ENCODE results near the gene ADCY6. TPM values are rescaled to one million over a fixed set of nuclear protein-coding genes. Genes with fewer than 3 reads are reported as not detected.
A peak's percentile ranks its signal among the peaks of the same experiment; 100 is the strongest.

Gene ADCY6
- total RNA-seq, 1 donor: 30.3 TPM

GRCh38 chr12:48771588-48772112 is 17.2 kb downstream of the ADCY6 start:
- H3K4me3 ChIP-seq (ENCODE audit: low read depth, low read length): no peak overlapping the region
- DNase-seq (ENCODE audit: low read depth): no peak
- no peak for TF ChIP-seq CTCF (IDR thresholded peaks at IDR 0.05; ENCODE audit: insufficient read depth, low read length)

GRCh38 chr12:48770756-48771155 is 18.1 kb downstream of the ADCY6 start:
- DNase-seq (ENCODE audit: low read depth): no peak
- no peak for TF ChIP-seq CTCF (IDR thresholded peaks at IDR 0.05; ENCODE audit: insufficient read depth, low read length)
- no peak overlapping the region for H3K4me3 ChIP-seq (ENCODE audit: low read depth, low read length)

- H3K4me3 ChIP-seq (ENCODE audit: low read depth, low read length): no peak overlapping the region
- TF ChIP-seq CTCF (IDR thresholded peaks at IDR 0.05; ENCODE audit: insufficient read depth, low read length): no peak
- no peak for DNase-seq (ENCODE audit: low read depth)
Observed at GRCh38 chr12:48768736-48769135, 20.2 kb downstream of the ADCY6 start.

- no peak for TF ChIP-seq CTCF (IDR thresholded peaks at IDR 0.05; ENCODE audit: insufficient read depth, low read length)
- no peak overlapping the region for H3K4me3 ChIP-seq (ENCODE audit: low read depth, low read length)
- no peak for DNase-seq (ENCODE audit: low read depth)
Observed at GRCh38 chr12:48768147-48768546, 20.7 kb downstream of the ADCY6 start.

GRCh38 chr12:48767521-48767920 is 21.4 kb downstream of the ADCY6 start:
- TF ChIP-seq CTCF (IDR thresholded peaks at IDR 0.05; ENCODE audit: insufficient read depth, low read length): no peak
- no peak overlapping the region for H3K4me3 ChIP-seq (ENCODE audit: low read depth, low read length)
- DNase-seq (ENCODE audit: low read depth): no peak

- DNase-seq (ENCODE audit: low read depth): peak; percentile 64
- no peak for TF ChIP-seq CTCF (IDR thresholded peaks at IDR 0.05; ENCODE audit: insufficient read depth, low read length)
- H3K4me3 ChIP-seq (ENCODE audit: low read depth, low read length): no peak overlapping the region
Observed at GRCh38 chr12:48767047-48767446, 21.8 kb downstream of the ADCY6 start.

GRCh38 chr12:48765753-48766162 is 23.1 kb downstream of the ADCY6 start:
- DNase-seq (ENCODE audit: low read depth): no peak
- no peak for TF ChIP-seq CTCF (IDR thresholded peaks at IDR 0.05; ENCODE audit: insufficient read depth, low read length)
- no peak overlapping the region for H3K4me3 ChIP-seq (ENCODE audit: low read depth, low read length)
